ENCODE results near the gene NANOG. TPM values are rescaled to one million over a fixed set of nuclear protein-coding genes. Genes with fewer than 3 reads are reported as not detected.
"Not testable (repeated sequence)": the region's sequence is repeated elsewhere in the genome, so short reads cannot be mapped to it uniquely, and the experiment has no call there.

Gene NANOG
- total RNA-seq, 2 donors from 2014 or later, result 0.66 to 2.3 TPM

DNA sequence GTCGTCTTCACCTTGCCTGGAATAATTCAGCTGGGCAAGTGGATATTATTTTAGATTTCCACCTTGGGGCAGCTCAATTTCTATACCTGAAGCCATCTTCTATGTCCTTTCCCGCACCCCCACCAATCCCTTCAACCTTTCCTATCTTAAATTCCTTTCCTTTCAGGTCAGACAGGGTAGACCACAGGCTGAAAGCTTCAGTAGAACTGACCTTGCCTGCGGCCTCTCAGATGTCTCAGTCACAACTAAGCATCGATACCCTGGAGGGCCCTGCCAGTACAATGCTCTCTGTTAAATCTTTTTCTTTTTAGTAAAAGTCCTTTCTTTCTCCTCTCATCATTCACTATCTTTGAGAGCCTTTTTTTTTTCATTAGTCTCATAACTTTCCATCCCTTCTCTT lies 44.6 kb downstream of the NANOG start:
- Histone ChIP-seq H3K27ac (no peak overlapping the region), H3K4me3 (no peak overlapping the region), H3K9me3 (no peaks in the 10 kb centered on the region), H3K4me1 (no peaks in the 10 kb centered on the region), H3K27me3 (no peaks in the 10 kb centered on the region), H3K36me3 (replicated peaks in 1 of 2; ENCODE audit: insufficient read depth in 1 of 2, low read depth in 2 of 2) (no peaks in the 10 kb centered on the region)
- ATAC-seq (no peak), DNase-seq (no peak)
- 80% methylated on average over 4 of the region's 4 CpGs for WGBS, 2 donors
- TF ChIP-seq, protein P1, sequence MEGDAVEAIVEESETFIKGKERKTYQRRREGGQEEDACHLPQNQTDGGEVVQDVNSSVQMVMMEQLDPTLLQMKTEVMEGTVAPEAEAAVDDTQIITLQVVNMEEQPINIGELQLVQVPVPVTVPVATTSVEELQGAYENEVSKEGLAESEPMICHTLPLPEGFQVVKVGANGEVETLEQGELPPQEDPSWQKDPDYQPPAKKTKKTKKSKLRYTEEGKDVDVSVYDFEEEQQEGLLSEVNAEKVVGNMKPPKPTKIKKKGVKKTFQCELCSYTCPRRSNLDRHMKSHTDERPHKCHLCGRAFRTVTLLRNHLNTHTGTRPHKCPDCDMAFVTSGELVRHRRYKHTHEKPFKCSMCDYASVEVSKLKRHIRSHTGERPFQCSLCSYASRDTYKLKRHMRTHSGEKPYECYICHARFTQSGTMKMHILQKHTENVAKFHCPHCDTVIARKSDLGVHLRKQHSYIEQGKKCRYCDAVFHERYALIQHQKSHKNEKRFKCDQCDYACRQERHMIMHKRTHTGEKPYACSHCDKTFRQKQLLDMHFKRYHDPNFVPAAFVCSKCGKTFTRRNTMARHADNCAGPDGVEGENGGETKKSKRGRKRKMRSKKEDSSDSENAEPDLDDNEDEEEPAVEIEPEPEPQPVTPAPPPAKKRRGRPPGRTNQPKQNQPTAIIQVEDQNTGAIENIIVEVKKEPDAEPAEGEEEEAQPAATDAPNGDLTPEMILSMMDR (IDR thresholded peaks at IDR 0.05), result no peak
- no peak for TF ChIP-seq POLR2A (IDR thresholded peaks at IDR 0.05)
- intact Hi-C loops (cut with DNase I), result no loop called here

DNA sequence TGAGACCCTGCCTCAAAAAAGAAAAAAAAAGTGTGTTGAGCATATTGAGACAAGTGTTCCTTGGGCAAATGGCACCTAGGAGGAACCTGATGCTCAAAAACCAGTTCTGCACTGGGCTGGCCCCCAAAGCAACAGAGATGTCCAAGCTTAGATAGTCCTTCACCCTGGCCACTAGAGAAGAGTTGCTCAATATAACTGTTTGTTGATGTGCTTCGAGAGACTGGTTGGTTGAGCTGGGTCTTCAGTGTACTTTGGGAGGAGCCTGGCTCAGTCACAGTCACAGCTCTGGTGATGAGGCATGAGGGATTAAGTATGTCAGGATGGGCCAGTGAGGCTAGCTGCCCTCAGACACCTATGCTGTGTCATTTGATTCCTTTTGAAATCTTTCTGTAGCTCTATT lies 45.5 kb downstream of the NANOG start:
- intact Hi-C loops (cut with DNase I), result no loop called here
- no peaks in the 10 kb centered on the region for H3K36me3 ChIP-seq (replicated peaks in 1 of 2; ENCODE audit: insufficient read depth in 1 of 2, low read depth in 2 of 2)
- DNase-seq (no peak), ATAC-seq (no peak)
- no peaks in the 10 kb centered on the region for H3K27me3 ChIP-seq
- TF ChIP-seq, protein P1 (IDR thresholded peaks at IDR 0.05), result no peak
- no peak overlapping the region for H3K27ac ChIP-seq
- H3K4me3 ChIP-seq, result no peak overlapping the region
- no peaks in the 10 kb centered on the region for H3K4me1 ChIP-seq
- no peaks in the 10 kb centered on the region for H3K9me3 ChIP-seq
- 60 to 75% methylated on average over 1 of the region's 1 CpG for WGBS, 2 donors

DNA sequence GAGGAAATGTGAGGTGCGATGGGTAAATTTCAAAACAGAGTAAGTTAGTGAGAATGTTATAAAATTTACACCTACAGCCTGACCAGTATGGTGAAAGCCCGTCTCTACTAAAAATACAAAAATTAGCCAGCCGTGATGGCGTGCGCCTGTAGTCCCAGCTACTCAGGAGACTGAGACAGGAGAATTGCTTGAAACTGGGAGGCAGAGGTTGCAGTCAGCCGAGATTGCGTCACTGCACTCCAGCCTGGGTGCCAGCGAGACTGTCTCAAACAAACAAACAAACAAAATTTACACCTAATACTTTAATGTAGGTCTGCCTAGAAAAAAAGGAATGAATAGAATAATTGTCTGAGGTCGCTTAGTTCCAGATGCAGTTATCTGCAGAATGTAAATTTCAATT lies 45.9 kb downstream of the NANOG start:
- Histone ChIP-seq H3K27ac (no peak overlapping the region), H3K4me3 (no peak overlapping the region), H3K27me3 (no peaks in the 10 kb centered on the region), H3K9me3 (no peaks in the 10 kb centered on the region), H3K36me3 (replicated peaks in 1 of 2; ENCODE audit: insufficient read depth in 1 of 2, low read depth in 2 of 2) (no peaks in the 10 kb centered on the region), H3K4me1 (no peaks in the 10 kb centered on the region)
- TF ChIP-seq POLR2A (IDR thresholded peaks at IDR 0.05), result no peak
- TF ChIP-seq, protein P1 (IDR thresholded peaks at IDR 0.05), result no peak
- no peak for DNase-seq
- ATAC-seq, result no peak
- WGBS, 2 donors, result 76 to 83% methylated on average over 9 of the region's 9 CpGs
- intact Hi-C loops (cut with DNase I), result no loop called here

DNA sequence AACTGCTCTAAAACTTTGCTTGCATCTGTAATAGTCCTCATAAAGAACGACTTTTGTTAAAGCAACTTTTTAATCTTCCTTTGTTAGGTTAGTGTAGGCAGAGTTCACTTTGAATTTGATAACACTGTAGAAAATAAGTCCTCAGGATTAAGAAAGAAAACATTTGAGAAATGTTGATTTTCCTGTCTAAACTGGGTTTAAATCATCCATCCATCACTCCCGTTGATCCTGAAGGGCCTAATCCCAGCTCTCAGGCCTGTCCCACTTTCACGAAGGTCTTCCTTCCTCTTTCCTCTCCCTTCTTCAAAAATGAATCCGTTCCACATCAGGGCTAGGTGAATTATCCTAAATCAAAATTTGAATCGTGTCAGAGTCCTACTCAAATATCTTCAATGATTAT lies 46.6 kb downstream of the NANOG start:
- Histone ChIP-seq H3K4me1 (no peaks in the 10 kb centered on the region), H3K9me3 (no peaks in the 10 kb centered on the region), H3K27me3 (no peaks in the 10 kb centered on the region), H3K36me3 (replicated peaks in 1 of 2; ENCODE audit: insufficient read depth in 1 of 2, low read depth in 2 of 2) (no peaks in the 10 kb centered on the region), H3K4me3 (no peak overlapping the region), H3K27ac (no peak overlapping the region)
- WGBS, 2 donors, result 54 to 57% methylated on average over 5 of the region's 5 CpGs
- ATAC-seq, result no peak
- TF ChIP-seq POLR2A (IDR thresholded peaks at IDR 0.05), result no peak
- intact Hi-C loops (cut with DNase I), result no loop called here
- DNase-seq, result no peak

DNA sequence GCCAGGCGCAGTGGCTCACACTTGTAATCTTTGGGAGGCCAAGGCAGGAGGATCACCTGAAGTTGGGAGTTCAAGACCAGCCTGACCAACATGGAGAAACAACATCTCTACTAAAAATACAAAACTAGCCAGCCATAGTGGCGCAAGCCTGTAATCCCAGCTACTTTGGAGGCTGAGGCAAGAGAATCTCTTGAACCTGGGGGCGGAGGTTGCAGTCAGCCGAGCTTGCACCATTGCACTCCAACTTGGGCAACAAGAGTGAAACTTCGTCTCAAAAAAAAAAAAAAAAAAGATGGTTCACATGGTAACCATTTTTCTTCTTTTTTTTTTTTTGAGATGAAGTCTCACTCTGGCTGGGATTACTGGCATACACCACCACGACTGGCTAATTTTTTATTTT lies 48.2 kb downstream of the NANOG start:
- Histone ChIP-seq H3K27ac (no peak overlapping the region), H3K4me3 (no peak overlapping the region), H3K36me3 (replicated peaks in 1 of 2; ENCODE audit: insufficient read depth in 1 of 2, low read depth in 2 of 2) (no peaks in the 10 kb centered on the region), H3K9me3 (no peaks in the 10 kb centered on the region), H3K27me3 (no peaks in the 10 kb centered on the region), H3K4me1 (no peaks in the 10 kb centered on the region)
- ATAC-seq, result no peak
- WGBS, 2 donors, result 73 to 88% methylated on average over 6 of the region's 6 CpGs
- DNase-seq, result peak in 1 of 4 donors; percentile 15
- no peak for TF ChIP-seq POLR2A (IDR thresholded peaks at IDR 0.05)
- TF ChIP-seq, protein P1 (IDR thresholded peaks at IDR 0.05), result no peak
- intact Hi-C loops (cut with DNase I), result no loop called here

DNA sequence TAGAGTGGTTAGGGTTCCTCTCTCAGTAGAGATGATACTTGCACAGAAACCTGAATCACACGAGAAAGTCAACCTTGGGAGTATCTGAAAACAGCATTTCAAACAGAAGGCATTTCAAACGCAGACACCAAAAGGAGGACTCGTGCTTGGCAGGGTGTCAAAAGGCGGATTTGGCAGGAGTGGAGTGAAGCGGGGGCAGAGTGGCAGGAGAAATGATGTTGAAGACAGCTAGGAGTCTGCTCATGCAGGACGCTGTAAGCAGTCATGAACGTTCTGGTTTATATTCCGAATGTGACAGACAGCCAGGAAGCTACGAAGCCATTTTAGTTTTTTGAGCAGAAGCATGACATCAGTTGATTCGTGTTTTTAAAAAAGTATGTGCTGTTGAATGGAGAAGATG lies 50.0 kb downstream of the NANOG start:
- H3K27me3 ChIP-seq; H3K4me3 ChIP-seq; H3K9me3 ChIP-seq; intact Hi-C loops (cut with DNase I); ATAC-seq; H3K4me1 ChIP-seq; H3K27ac ChIP-seq; H3K36me3 ChIP-seq (replicated peaks in 1 of 2; ENCODE audit: insufficient read depth in 1 of 2, low read depth in 2 of 2): not testable (repeated sequence)
- DNase-seq, result peak in 1 of 4 donors; percentile 13
- WGBS, 2 donors, result 57 to 71% methylated on average over 5 to 10 of the region's 10 CpGs

DNA sequence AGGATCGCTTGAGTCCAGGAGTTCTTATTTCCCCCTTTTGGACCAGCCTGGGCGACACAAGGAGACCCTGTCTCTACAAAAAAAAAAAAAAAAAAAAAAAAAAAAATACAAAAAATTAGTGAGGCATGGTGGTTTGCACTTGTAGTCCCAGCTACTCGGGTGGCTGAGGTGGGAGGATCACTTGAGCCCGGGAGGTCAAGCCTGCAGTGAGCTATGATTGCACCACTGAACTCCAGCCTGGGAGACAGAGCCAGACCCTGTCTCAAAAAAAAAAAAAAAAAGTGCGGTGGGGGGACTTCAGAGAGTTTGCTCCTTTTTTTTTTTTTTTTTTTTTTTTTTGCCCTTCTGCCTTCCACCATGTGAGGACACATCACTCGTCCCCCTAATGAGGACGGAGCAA lies 50.6 kb downstream of the NANOG start:
- intact Hi-C loops (cut with DNase I); H3K9me3 ChIP-seq; ATAC-seq; H3K4me1 ChIP-seq; H3K27me3 ChIP-seq; H3K36me3 ChIP-seq (replicated peaks in 1 of 2; ENCODE audit: insufficient read depth in 1 of 2, low read depth in 2 of 2); DNase-seq; H3K27ac ChIP-seq; H3K4me3 ChIP-seq: not testable (repeated sequence)
- WGBS, 2 donors, result 85 to 86% methylated on average over 7 of the region's 7 CpGs

DNA sequence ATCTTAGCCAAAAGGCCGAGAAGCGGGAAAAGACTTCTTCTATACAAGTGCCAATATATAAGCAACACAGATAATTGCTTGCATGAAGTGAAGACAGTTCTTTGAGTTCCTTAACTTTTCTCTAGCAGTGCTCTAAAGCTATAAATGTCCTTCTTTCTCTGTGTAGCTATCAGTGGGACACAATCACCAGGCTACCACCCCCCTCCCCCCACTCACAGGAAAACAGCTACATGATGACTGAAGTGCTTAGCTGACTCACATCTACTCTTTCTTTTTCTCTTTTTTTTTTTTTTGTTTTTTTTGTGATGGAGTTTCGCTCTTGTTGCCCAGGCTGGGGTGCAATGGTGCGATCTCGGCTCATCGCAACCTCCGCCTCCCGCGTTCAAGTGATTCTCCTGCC lies 53.2 kb downstream of the NANOG start:
- H3K27ac ChIP-seq; H3K36me3 ChIP-seq (replicated peaks in 1 of 2; ENCODE audit: insufficient read depth in 1 of 2, low read depth in 2 of 2); H3K4me3 ChIP-seq; H3K27me3 ChIP-seq; H3K9me3 ChIP-seq; H3K4me1 ChIP-seq; DNase-seq; intact Hi-C loops (cut with DNase I); ATAC-seq: not testable (repeated sequence)
- WGBS, 2 donors, result 95 to 99% methylated on average over 9 of the region's 9 CpGs

DNA sequence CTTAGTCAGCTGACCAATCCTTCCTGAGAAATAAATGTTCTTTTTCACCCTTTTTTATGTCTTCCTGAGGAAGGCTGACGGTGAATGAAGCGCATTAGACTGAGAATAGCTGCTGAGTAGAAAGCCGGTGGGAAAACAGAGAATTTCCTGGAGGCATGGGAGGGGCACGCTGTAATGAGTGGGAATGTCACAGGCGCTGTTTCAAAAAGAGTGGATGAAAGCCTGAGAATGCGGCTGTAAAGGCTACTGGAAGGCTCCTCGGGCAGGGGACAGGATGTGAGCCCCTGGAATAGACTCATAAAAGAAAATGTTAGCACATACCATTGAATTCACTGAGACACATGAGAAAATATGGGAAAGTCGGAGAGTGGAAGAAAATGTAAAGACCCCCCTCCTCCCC lies 53.9 kb downstream of the NANOG start:
- H3K9me3 ChIP-seq; intact Hi-C loops (cut with DNase I); ATAC-seq; H3K4me3 ChIP-seq; H3K4me1 ChIP-seq; DNase-seq; H3K27me3 ChIP-seq; H3K27ac ChIP-seq; H3K36me3 ChIP-seq (replicated peaks in 1 of 2; ENCODE audit: insufficient read depth in 1 of 2, low read depth in 2 of 2): not testable (repeated sequence)
- WGBS, 2 donors, result 28 to 69% methylated on average over 4 to 6 of the region's 8 CpGs

Measured in body of pancreas (tissue), 4 donors.